ENCODE data around the gene TUBGCP2.
"Not testable (repeated sequence)": the region's sequence is repeated elsewhere in the genome, so short reads cannot be mapped to it uniquely, and the experiment has no call there.

The TUBGCP2 gene

DNA sequence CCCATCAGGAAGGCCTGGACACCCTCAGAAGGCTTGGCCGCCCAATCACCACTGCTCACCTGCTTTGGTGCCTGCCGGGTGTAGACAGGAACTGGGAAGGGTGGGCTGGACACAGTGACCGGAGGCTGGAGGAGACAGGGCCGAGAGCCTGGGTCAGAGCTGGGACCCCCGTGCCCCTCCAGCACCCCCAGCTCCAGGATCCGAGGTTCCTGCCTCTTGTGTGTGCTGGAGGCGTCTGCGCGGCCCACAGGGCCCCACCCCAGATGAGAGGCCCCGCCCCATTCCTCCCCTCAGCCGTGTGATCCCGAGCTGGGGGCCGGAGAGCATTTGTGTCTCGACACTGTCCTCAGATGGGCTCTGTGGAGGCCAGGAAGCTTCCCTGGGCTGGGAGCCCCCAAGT, 41.4 kb downstream of the TUBGCP2 start:
- no peak for DNase-seq (ENCODE audit: extremely low spot score)
- no peak for TF ChIP-seq FOXK2 (IDR thresholded peaks at IDR 0.05)
- CTCF ChIA-PET = interaction anchor here (0.9 kb wide), 1 partner anchor 39 kb away, joined by 3 read pairs; no protein-coding TSS in a partner anchor
- POLR2A ChIA-PET = no interaction called here

DNA sequence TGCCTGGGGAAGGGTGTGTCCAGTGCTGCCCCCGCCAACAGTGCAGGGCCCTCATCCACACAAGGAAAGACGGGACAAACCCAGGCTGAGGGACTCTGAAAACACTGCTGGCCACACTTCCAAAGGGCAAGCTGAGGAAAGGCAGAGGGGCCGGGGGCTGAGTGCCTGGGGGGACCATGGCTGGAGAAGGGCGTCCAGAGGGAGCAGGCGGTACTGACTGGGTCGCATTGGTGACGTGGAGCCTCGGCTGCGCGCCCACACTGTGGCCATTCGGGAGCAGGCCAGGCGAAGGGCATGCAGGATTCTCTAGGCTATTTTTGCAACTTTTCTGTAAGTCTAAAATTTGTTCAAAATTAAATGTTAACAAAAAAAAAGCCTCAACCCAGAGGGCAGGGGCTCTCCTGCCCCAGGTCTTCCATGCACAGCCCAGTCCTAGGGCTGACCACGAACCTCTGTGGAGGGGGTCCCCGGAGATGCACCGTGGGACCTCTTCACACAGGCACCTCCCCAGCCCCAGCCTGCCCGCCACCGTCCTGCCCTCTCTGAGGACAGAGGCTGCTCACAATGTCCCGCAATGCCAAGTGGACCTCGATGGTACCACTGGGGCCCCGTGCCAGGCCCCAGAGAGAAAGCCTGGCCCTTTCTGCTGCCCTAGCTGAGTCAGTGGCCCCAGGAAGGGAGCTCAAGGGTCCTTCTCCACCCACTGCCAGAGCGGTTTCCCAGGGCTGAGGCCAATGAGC, 42.4 kb downstream of the TUBGCP2 start:
- CTCF ChIA-PET = interaction anchor here (0.6 kb wide), 1 partner anchor 106 kb away, joined by 3 read pairs; no protein-coding TSS in a partner anchor
- DNase-seq (ENCODE audit: extremely low spot score) = no peak
- POLR2A ChIA-PET = no interaction called here
- no peak for TF ChIP-seq ZNF384 (IDR thresholded peaks at IDR 0.05)
- TF ChIP-seq SUZ12 (IDR thresholded peaks at IDR 0.05) = no peak
- TF ChIP-seq FOXM1 (IDR thresholded peaks at IDR 0.05; ENCODE audit: borderline replicate concordance) = no peak
- TF ChIP-seq FOXA1 (IDR thresholded peaks at IDR 0.05) = no peak
- no peak for TF ChIP-seq FOXK2 (IDR thresholded peaks at IDR 0.05)
- TF ChIP-seq HDGF (IDR thresholded peaks at IDR 0.05; ENCODE audit: borderline replicate concordance) = no peak
- TF ChIP-seq BHLHE40 (IDR thresholded peaks at IDR 0.05; ENCODE audit: borderline replicate concordance) = no peak
- TF ChIP-seq SP1 (IDR thresholded peaks at IDR 0.05) = no peak
- TF ChIP-seq L3MBTL2 (conservative IDR thresholded peaks at IDR 0.05) = no peak

DNA sequence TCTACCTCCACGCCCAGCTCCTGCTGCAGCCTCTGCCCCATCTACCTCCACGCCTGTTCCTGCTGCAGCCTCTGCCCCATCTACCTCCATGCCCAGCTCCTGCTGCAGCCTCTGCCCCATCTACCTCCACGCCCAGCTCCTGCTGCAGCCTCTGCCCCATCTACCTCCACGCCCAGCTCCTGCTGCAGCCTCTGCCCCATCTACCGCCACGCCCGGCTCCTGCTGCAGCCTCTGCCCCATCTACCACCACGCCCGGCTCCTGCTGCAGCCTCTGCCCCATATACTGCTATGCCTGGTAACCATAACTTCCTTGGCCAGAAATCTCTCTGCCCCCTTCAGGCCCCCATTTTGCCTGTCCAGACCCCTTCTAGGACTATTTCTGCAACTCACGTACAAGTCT, 43.6 kb downstream of the TUBGCP2 start:
- CTCF ChIA-PET; DNase-seq (ENCODE audit: extremely low spot score); POLR2A ChIA-PET: not testable (repeated sequence)

DNA sequence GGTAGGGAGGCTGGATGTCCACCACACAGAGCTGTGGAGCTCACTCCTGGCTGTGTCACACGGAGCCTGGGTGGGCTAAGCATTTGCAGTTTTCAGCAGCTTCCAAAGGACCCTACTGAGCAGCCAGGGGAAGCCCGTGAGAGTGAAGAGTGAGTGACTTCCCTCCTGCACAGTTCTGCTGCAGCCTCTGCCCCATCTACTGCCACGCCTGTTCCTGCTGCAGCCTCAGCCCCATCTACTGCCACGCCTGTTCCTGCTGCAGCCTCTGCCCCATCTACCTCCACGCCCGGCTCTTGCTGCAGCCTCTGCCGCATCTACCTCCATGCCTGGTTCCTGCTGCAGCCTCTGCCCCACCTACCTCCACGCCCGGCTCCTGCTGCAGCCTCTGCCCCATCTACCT, 44.2 kb downstream of the TUBGCP2 start:
- TF ChIP-seq CTBP1 (IDR thresholded peaks at IDR 0.05; ENCODE audit: borderline replicate concordance) (no peak), NFRKB (IDR thresholded peaks at IDR 0.05) (no peak), LEF1 (IDR thresholded peaks at IDR 0.05; ENCODE audit: borderline replicate concordance) (no peak), FOXA1 (IDR thresholded peaks at IDR 0.05) (no peak), FOXM1 (IDR thresholded peaks at IDR 0.05; ENCODE audit: borderline replicate concordance) (no peak), HDGF (IDR thresholded peaks at IDR 0.05; ENCODE audit: borderline replicate concordance) (no peak)
- POLR2A ChIA-PET = interaction anchor here (0.9 kb wide), 1 partner anchor 14 kb away, joined by 3 read pairs; no protein-coding TSS in a partner anchor
- DNase-seq (ENCODE audit: extremely low spot score) = no peak
- CTCF ChIA-PET = no interaction called here

DNA sequence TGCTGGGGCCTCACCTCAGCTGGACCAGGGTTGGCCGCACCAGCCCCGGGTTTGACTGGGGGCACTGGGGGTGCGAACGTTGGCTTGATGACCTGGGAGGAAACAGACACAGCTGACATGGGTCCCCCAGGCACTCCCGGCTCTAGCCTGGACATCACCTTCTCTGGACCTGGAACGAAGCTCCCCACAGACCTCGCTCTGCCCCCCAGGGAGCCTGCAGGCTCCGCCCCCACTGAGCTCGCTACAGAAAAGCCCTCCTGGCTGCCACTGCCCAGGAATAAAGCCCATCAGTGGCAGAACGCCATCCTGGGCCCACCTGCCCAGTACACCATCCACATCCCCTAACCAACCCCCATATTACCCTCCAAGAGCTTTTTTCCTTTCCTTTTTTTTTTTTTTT, 45.0 kb downstream of the TUBGCP2 start:
- ChIA-PET CTCF (interaction anchor here (1.2 kb wide), 1 partner anchor 120 kb away, joined by 3 read pairs; no protein-coding TSS in a partner anchor), POLR2A (interaction anchor here (0.9 kb wide), 1 partner anchor 15 kb away, joined by 3 read pairs; no protein-coding TSS in a partner anchor)
- TF ChIP-seq ARNT (IDR thresholded peaks at IDR 0.05) (no peak), SUZ12 (IDR thresholded peaks at IDR 0.05) (no peak), ZNF384 (IDR thresholded peaks at IDR 0.05) (no peak), TARDBP (IDR thresholded peaks at IDR 0.05) (no peak), FOXM1 (IDR thresholded peaks at IDR 0.05; ENCODE audit: borderline replicate concordance) (no peak), FOXK2 (IDR thresholded peaks at IDR 0.05) (no peak), L3MBTL2 (conservative IDR thresholded peaks at IDR 0.05) (no peak), HDGF (IDR thresholded peaks at IDR 0.05; ENCODE audit: borderline replicate concordance) (no peak), ELF4 (IDR thresholded peaks at IDR 0.05) (no peak)
- TF ChIP-seq, protein P1, sequence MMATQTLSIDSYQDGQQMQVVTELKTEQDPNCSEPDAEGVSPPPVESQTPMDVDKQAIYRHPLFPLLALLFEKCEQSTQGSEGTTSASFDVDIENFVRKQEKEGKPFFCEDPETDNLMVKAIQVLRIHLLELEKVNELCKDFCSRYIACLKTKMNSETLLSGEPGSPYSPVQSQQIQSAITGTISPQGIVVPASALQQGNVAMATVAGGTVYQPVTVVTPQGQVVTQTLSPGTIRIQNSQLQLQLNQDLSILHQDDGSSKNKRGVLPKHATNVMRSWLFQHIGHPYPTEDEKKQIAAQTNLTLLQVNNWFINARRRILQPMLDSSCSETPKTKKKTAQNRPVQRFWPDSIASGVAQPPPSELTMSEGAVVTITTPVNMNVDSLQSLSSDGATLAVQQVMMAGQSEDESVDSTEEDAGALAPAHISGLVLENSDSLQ (IDR thresholded peaks at IDR 0.05) = no peak
- no peak for DNase-seq (ENCODE audit: extremely low spot score)

DNA sequence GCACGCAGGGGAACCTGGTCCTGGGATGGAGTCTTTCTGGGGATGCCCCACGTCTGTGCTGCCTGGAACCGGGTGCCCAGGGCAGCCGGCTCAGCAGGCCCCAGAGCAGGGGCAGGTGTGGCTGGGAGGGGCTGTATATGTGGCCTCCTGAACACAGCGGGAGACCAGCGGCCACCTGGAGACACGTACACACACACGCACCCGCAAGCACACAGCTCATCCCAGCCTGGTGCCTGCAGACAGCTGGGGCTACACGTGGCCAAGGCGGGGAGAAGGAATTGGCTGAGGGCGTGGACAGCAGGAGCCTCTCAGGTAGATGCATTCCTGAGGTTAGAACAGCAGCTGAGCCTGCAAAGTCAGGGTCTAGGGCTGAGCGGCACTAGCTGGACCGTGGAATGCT, 46.0 kb downstream of the TUBGCP2 start:
- ChIA-PET POLR2A (interaction anchor here (1.0 kb wide), 1 partner anchor 15 kb away, joined by 3 read pairs; no protein-coding TSS in a partner anchor), CTCF (interaction anchor here (1.2 kb wide), 1 partner anchor 119 kb away, joined by 3 read pairs; no protein-coding TSS in a partner anchor)
- no peak for TF ChIP-seq HDGF (IDR thresholded peaks at IDR 0.05; ENCODE audit: borderline replicate concordance)
- TF ChIP-seq ARNT (IDR thresholded peaks at IDR 0.05) = no peak
- no peak for TF ChIP-seq LEF1 (IDR thresholded peaks at IDR 0.05; ENCODE audit: borderline replicate concordance)
- no peak for TF ChIP-seq ZNF384 (IDR thresholded peaks at IDR 0.05)
- TF ChIP-seq FOXA1 (IDR thresholded peaks at IDR 0.05) = no peak
- TF ChIP-seq FOXK2 (IDR thresholded peaks at IDR 0.05) = no peak
- TF ChIP-seq, protein P1 (IDR thresholded peaks at IDR 0.05) = no peak
- TF ChIP-seq TARDBP (IDR thresholded peaks at IDR 0.05) = no peak
- TF ChIP-seq CTBP1 (IDR thresholded peaks at IDR 0.05; ENCODE audit: borderline replicate concordance) = no peak
- TF ChIP-seq ELF4 (IDR thresholded peaks at IDR 0.05) = no peak
- TF ChIP-seq NFRKB (IDR thresholded peaks at IDR 0.05) = no peak
- no peak for TF ChIP-seq SUZ12 (IDR thresholded peaks at IDR 0.05)
- no peak for TF ChIP-seq L3MBTL2 (conservative IDR thresholded peaks at IDR 0.05)
- no peak for TF ChIP-seq BHLHE40 (IDR thresholded peaks at IDR 0.05; ENCODE audit: borderline replicate concordance)
- TF ChIP-seq FOXM1 (IDR thresholded peaks at IDR 0.05; ENCODE audit: borderline replicate concordance) = no peak
- DNase-seq (ENCODE audit: extremely low spot score) = no peak

DNA sequence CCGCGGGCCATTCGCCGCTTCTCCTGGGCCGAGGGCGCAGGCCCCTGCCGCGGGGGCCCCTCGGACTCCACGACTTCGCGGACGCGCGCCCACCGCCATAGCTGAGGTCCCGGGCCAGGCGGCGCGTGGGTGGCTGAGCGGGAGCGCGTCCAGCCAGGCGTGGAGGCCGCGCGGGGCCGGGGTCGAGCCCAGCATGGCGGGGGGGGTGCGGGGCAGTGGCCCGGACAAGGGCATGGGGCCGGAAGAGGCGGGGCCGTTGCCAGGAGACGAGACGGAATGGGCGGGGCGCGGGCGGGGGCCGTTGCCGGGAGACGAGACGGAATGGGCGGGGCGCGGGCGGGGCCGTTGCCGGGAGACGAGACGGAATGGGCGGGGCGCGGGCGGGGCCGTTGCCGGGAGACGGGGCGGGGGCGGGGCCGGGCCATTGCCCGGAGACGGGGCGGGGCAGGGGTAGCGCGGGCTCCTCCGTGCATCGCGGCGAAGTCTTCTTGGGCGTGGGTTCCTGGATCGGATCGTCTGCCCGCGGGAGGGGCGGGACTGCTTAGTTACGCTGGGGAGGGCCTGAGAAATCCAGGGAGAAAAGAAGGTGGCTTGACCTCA, 46.8 kb downstream of the TUBGCP2 start:
- DNase-seq (ENCODE audit: extremely low spot score) = peak; percentile 94
- CTCF ChIA-PET = no interaction called here
- POLR2A ChIA-PET = interaction anchor here (1.0 kb wide), 2 partner anchors 15 to 119 kb away, joined by 3 to 4 read pairs; no protein-coding TSS in a partner anchor
- TF ChIP-seq NFRKB (IDR thresholded peaks at IDR 0.05) (no peak), FOXM1 (IDR thresholded peaks at IDR 0.05; ENCODE audit: borderline replicate concordance) (peak; percentile 31; the same call in 1 of the 2 replicates)
